GM21825 (cell line): ENCODE measurements around the gene SND1.
A peak's percentile ranks its signal among the peaks of the same experiment; 100 is the strongest.

Source experiments
- ATAC-seq: cut with Tn5 transposase; IDR thresholded peaks from one replicate; pipeline ENCODE4 v1.9.1; 2021; ENCODE audit warnings: mild to moderate bottlenecking, moderate library complexity; ENCODE audit not compliant: unreplicated experiment

Gene SND1

DNA sequence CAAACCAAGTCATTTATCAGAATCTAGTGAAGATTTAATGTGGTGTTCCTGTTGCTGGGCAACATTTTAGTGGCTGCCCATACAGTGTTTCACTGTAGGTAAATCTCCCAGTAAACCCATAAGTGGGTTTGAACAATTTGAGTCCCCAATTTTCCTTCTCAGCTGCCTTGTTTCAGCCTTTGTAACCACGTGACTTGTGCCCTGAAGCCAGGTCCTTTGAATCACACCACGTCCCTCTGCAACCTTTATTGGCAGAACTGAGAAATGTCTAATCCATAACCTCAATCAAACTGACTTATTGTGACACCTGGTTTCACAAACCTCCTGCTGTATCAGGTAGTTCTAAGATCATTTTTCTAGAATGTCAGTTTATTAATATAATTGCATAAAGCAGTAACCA is 30.1 kb downstream of the SND1 start:
- no peak for ATAC-seq

DNA sequence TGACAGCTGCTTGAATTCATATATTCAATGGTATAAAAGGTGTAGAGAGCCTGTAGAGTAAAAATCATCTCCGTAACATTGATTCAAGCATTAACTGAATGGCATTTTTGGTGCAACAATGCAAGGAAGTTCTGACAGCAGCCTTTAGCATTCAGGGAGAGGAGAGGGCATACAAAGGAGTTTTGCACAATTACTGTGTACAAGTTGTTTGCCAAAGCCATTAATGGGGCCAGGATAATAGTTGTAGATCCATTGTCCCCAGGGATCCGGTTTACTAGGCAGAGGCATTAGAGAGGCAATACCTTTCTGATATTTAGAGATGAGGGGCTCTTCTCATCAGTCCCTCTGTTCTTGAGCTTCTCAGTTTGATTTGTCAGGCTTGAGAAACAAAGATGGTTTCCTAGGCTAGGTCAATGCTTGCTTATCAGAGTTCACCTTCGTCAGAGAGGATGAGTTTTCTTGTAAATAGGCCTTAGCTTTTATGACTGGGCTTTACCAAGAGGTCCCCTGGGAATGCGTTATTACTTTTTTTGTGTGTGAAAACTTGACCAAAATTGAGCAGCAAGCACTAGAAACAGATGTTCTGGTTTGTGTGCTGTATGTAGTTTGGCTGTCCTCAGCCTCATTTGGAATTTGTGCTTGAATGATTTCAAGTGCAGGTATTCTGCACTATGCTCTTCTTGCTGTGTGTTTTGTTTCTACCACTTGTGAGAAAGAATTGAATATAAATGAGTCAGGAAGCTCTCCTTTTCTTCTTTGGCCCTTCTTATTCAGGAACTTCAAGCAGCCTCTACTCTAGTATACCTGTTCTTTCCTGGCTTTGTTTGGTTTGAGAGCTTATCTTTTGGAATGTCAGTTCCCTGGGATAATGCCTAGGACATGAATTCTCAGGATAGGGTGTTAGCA is 32.0 kb downstream of the SND1 start:
- ATAC-seq, result peak; percentile 74

DNA sequence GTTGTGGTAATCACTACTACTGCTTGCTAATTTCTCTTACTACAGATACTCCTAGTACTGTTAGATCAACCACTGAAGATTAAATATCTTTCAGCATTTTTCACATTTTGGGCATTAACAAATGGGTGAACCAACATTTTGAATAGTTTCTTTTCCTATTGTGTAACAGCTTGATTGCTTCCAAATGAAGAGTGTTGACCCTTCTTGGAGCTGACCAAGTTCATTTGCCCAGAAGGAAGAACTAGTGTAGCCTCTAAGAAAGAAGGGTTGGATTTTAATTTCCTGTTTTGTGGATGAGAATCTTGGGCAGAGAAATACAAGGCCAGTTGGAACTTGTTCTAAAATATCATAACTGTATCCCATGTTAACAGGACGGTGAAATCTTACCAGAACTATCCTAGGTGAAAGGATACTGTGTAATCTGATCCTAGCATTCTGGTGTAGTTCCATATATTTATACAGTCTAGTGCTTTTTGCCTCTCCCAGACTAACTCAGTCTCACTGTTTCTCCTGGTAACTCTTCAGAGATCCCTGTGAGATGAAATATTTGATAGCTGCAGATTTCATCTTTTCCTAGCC is 37.3 kb downstream of the SND1 start:
- no peak for ATAC-seq

DNA sequence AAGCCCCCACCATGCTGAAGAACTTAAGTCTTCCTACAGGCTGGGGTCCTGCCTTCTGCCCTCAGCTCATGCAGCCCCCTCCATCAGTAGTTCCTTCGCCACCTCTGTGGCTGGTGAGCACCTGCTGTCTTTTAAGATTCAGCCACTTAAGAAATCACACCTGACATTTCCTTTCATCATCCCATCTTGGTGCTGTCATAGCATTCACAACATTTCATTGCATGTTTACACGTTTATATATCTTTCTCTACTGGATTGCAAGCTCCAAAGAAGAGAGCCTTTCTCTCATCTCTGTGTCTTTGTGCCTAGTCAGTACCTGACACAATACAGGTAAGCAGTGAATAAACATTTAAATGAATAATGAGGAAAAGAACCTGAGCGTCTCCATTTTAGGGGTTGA is 38.3 kb downstream of the SND1 start:
- ATAC-seq, result no peak

DNA sequence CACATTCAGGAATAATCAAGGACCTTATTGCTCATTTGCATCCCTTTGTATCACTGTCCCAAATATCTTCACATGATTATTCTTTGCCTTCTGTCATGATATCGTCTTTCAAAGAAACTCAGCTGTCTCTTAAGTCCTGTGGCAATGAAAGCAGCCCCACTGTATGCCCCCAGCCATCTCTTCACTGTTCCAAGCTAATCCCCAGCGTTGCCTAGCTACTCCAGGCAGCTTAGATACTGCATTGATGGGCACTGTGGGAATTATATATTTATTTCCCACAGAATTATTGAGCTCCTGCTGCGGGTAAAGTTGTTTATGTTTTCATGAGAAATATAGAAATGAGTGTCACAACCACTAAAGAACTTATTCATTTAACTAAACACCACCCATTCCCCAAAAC is 38.8 kb downstream of the SND1 start:
- ATAC-seq, result no peak

DNA sequence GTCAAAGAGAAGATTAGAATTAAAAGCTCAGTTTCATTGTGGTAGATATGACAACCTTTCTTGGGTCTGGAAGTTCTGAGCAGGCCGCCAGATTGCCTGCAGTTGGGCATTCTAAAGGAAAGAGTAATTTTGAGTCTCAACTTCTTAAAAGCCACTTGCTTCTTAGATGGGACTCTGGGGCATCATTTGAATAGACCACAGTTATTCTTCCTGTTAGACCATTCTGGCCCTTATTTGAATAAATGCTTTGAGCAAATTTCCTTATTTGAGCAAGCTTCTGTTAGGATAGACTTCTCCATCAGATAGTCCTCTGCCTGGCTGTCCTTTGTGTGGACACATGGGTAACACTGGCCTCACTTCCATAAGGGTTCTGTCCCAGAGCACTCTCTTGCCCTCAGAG is 40.2 kb downstream of the SND1 start:
- ATAC-seq, result no peak

DNA sequence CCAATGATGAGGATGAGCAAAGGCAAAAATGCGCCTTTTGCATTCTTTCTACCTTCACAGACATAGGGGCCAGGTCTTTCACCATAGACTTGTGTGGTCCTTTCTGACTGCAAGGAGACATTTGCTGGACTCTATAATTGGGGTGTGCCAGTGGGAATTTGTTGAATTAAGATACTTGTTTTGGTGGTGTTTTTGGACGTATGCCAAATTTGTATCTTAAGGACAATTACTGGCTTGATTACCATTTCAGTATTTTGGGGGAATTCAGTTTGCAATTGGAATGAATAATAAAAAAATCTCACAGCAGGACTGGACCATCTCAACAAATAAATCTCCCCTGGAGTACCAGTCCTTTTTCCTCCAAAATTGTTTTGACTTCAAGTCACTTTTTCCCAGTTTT is 47.9 kb downstream of the SND1 start:
- ATAC-seq, result no peak

DNA sequence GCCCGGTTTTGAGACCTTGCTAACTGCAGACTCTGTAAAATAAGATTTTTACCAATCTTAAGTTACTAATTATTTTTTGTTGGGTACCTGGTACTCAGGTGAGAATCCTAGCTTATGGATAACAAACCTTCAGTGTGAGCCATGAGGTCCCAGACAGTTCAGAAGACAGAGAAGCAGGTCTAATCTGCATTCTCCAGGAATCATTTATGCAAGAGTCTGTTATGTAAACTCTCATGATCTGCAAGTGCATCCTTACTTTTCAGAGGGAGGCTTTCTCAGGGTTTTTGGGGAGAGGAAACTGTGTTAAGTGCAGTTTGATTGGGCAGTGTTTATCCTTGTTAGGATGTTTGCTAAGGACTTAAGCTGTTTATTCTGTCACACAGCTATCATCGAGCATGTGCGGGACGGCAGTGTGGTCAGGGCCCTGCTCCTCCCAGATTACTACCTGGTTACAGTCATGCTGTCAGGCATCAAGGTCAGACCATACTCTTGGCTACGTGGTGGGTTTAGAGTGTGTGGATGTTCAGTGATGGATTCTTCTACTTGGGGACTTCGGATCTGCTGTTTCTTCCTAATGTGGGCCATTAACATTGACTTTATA is 50.2 kb downstream of the SND1 start:
- ATAC-seq, result no peak

DNA sequence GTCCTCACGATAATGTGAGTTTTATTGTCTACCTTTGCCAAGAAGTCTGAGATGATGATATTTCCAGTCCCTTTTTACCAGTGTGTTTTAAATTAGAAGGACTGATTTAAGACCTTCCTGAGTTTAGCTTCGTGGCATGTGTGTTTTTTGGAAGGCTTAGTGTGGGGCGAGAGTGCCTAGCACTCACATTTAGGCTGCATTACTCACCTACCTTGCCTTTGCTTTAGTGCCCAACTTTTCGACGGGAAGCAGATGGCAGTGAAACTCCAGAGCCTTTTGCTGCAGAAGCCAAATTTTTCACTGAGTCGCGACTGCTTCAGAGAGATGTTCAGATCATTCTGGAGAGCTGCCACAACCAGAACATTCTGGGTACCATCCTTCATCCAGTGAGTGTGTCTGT is 50.9 kb downstream of the SND1 start:
- no peak for ATAC-seq

DNA sequence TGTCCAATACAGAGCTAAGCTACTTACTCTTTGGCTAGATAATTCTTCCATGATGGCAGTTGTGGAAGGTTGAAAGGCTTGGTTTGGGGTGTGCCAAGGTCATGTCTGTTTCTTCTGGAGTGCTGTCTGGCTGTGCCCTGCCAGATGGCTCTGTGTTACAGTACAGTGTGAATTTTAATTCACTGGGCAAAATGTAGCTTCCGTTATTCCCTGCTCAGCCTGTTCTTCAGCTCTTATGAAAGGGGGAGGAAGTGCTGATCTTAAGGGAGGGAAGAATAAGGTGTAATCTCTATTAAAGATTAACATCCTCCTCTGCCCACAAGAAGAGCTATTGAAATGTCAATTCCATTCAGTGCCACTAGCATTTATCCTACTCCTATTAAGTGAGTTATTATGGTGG is 52.2 kb downstream of the SND1 start:
- ATAC-seq, result no peak

DNA sequence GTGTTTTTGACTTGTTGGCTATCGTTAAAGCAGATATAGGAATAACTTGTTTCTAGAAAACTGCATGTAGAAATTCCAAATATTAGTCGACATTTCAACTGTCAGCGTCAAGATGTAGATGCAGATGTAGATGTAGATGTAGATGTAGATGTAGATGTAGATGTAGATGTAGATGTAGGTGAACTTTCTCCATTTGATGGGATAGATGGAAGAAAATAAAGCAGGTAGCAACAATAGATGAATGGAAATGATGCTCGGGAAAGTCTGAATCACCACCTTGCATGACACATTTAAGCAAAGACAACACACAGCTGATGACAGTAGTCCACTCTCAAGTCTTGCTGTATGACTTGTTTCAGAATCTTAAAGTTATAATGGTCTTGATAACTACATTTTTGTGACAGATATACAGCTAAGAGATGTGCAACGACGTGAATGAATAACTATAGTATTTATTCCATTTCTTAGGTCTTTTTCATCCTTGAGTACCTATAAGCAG is 53.5 kb downstream of the SND1 start:
- ATAC-seq, result no peak

DNA sequence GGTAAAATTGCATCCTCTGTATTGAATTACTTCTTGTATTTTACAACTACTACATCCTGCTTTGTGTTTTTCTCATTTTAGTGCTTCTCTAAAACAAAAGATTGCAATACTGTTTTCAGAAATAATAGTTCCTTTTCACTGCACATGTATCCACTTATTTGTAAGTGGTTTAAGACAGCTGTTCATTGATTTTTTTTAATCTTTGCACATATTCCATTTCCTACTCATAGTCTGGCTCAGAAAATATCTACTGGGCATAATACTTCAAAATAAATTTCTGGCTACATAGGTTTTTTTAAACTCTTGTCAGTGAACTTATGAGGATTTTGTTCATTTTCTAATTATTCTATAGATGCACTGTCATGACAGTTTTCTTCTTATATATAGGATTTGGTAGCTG is 54.8 kb downstream of the SND1 start:
- ATAC-seq, result no peak

DNA sequence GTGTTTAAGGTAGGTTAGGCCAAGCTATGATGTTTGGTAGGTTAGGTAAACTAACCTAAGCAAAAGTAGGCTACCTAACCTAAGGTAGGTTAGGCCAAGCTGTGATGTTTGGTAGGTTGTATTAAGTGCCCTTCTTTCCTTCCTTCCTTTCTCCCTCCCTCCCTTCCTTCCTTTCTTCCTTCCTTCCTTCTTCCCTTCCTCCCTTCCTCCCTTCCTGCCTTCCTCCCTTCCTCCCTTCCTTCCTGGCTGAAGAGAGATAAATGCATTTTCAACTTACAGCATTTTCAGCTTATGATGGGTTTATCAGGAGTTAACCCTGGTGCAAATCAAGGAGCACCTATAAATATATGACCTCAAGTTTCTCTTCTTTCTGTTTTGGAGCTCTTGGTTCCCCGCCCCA is 56.2 kb downstream of the SND1 start:
- no peak for ATAC-seq

DNA sequence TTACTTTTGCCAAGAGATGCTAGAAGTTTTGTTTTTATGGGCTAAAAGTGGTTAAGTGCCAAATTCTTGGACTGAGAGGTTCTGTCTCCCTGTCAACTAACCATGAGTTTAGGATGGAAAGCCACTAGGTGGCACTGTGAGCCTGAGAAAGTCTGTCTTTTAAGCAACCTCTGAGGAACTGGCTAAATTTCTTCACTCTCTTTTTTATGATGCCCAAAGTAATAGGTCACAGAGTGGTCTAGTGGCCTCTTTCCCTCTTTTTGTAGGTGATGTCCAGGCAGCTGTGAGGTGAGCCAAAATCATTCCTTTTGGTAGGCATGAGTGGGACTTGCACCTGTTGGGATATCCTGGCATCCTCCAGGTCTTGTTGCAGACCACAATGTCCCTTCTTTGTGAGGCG is 56.8 kb downstream of the SND1 start:
- peak; percentile 69 for ATAC-seq

DNA sequence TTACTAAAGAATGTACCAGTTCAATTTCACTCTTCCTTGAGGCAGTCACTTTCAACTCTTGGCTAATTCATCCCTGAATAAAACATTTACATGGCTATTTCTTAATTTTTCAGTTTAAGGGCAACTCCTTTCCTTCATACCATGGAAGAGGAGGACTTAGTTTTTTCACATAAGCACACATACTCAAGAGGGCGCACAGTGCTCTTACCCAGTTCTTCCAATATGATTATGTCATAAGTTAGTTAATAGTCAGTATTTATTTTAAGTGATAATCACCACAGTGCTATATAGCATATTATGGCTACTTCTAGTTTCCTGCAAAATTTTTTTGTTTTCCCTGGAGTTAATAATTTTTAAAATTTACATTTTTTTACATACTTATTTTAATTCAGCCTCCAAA is 58.6 kb downstream of the SND1 start:
- no peak for ATAC-seq

DNA sequence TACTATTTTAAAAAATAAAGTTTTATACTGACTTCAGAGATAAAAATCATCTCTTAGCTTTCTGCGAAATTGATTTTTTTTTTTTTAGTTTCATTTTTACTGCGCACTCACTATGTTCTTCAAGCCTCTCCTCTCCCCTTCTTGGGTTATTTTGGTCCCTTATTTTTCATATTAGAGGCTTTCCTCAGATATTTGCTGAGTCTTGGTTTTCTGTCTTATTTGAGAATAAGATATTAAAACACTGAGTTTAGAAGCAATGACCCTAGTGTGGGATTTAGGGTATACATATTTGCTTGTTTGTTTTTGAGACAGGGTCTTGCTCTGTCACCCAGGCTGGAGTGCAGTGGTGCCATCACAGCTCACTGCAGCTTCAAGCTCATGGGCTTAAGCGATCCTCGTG is 59.9 kb downstream of the SND1 start:
- no peak for ATAC-seq

DNA sequence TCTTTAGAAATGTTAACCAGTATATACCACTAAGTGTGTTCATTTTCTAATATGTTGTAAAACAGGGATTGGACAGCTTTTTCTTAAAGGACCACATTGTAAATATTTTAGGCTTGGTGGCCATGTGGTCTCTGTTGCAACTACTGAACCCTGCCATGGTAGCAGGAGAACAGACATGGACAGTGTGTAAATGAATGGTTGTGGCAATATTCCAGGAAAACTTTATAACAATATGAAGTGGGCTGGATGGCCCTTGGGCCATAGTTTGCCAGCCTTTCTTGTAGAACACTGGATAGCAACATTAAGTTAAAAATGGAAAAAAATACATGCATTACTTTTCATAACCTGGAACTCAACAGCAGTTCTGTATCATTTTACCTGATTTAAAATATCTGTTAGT is 61.0 kb downstream of the SND1 start:
- no peak for ATAC-seq

DNA sequence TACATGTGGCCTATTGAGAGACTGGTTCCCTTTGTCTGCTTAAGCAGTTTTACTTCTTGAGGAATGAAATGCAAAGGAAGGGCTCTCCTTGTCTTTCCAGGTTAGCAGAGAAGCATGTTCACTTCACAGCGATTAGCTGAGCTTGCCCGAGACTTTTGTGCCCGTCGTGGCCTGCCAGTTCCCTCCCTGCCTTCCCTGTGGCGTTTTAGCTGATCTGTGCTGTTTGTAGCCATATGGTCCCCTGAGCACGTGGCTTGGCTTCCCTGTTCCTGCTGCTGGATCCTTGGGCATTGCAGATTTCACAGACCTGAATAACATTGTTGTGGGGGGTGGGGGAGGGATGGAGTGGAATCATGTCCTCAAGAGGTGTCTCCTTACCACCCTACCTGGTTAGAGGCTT is 61.8 kb downstream of the SND1 start:
- ATAC-seq, result no peak

DNA sequence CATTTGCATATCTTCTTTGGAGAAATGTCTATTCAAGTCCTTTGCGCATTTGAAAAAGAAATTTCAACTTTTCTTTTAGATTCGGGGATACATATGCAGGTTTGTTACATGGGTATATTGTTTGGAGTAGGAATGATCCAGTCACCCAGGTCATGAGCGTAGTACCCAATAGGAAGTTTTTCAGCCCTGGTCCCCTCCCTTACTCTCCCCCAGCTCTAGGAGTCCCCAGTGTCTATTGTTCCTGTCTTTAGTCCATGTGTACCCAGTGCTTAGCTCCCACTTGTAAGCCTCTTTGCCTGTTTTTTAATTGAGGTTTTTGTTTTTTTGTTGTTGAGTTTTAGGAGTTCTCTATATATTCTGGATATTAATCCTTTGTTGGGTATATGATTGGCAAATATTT is 63.3 kb downstream of the SND1 start:
- ATAC-seq, result no peak

DNA sequence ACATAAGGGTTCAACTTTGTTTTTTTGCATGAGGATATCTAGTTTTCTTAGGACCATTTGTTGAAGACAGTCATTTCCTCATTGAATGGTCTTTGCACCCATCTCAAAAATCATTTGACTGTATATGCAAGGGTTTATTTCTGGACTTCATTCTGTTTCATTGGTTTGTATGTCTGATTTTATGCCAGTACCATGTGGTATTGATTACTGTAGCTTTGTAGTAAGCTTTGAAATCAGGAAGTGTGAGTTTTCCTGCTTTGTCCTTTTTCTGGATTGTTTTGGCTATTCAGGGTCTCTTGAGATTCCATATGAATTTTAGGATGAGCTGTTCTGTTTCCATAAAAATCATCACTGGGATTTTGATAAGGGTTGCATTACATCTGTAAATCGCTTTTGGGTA is 63.9 kb downstream of the SND1 start:
- no peak for ATAC-seq

DNA sequence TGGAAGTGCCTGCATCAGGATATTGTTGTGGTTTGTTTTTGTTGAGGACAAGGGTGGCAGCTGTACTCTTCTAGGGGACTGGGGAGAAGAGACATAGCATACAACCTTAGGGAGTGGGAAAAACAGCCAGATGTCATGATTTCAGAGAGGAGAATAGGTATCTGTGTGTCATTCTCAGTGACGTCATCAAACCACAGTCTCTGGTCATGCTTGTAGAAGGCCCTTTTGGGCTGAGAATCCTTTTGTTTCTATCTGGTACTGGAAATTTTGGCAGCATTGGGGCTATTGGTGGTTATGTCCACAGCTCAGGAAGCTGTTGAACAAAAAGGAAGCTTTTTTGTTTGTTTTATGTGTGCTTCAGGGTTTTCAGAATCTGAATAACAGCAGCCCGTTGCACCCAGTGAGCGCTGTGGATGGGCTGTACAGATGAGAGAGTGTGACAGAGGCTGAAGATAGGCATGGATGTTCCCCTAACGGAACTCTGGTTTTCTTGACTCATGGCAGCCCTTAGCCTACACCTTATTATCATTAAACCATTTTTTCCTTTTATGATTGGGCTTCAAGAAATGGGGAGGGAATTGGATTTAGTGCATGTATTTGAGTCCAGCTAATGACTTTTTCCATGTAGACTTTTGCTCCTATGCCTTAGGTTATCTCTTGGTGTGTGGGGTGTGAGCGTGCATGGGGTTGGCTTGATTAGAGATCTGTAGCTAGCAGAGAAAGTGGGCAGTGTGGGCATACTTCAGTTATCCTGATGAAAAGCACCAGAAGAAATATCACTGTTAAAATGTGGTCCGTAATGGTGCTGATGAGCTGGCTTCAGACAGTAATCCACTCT is 65.7 kb downstream of the SND1 start:
- no peak for ATAC-seq
